Measurements from ENCODE around the gene FRMD8. TPM values are rescaled to one million over a fixed set of nuclear protein-coding genes. Genes with fewer than 3 reads are reported as not detected.

Gene FRMD8
- total and polyA plus RNA-seq, 2 of the 8 experiments (the other 6 are each of a cell fraction or from before 2014, with no cell fraction given), result 15.0 to 19.2 TPM

- no peaks in the 10 kb centered on the region for H3K27me3 ChIP-seq (replicated peaks in 1 of 4; ENCODE audit: control insufficient read depth in 3 of 4, extremely low read depth in 1 of 4, insufficient read depth in 3 of 4, low read length in 3 of 4)
- POLR2A ChIA-PET (ENCODE audit: partially characterized antibody), result interaction anchor here (1.2 to 5.4 kb wide), 6 partner anchors 9 to 102 kb away, joined by 3 to 23 read pairs (median 8); partner anchors contain the start of gene MALAT1
- CTCF ChIA-PET (ENCODE audit: partially characterized antibody), result interaction anchor here (0.7 to 7.8 kb wide), 5 partner anchors 13 to 108 kb away, joined by 3 to 69 read pairs (median 7); no protein-coding TSS in a partner anchor
- no peak for TF ChIP-seq ASH2L (IDR thresholded peaks at IDR 0.05; ENCODE audit: low read length)
- TF ChIP-seq ATF3 (IDR thresholded peaks at IDR 0.05; ENCODE audit: insufficient read depth, low read depth, low read length), result no peak
- TF ChIP-seq CTBP2 (IDR thresholded peaks at IDR 0.05; ENCODE audit: borderline replicate concordance, insufficient read depth, insufficient read length, low read length), result no peak
- TF ChIP-seq MAFK (IDR thresholded peaks at IDR 0.05; ENCODE audit: low read depth, low read length), result no peak
- no peak for TF ChIP-seq NANOG (IDR thresholded peaks at IDR 0.05; ENCODE audit: insufficient read depth, low read depth, low read length, poor library complexity, severe bottlenecking)
- no peak for TF ChIP-seq RFX5 (IDR thresholded peaks at IDR 0.05; ENCODE audit: borderline replicate concordance, low read depth, low read length)
- no peak for TF ChIP-seq RAD21 (IDR thresholded peaks at IDR 0.05 in 1 of 2, conservative IDR thresholded peaks at IDR 0.05 in 1 of 2; ENCODE audit: low read depth in 2 of 2, low read length in 2 of 2)
- TF ChIP-seq SP4 (IDR thresholded peaks at IDR 0.05; ENCODE audit: low read length), result no peak
- no peak for TF ChIP-seq RXRA (IDR thresholded peaks at IDR 0.05; ENCODE audit: insufficient read depth, low read depth, low read length)
- TF ChIP-seq SIX5 (IDR thresholded peaks at IDR 0.05; ENCODE audit: low read depth, low read length), result no peak
- TF ChIP-seq GTF2F1 (IDR thresholded peaks at IDR 0.05; ENCODE audit: borderline replicate concordance, low read depth, low read length), result no peak
- no peak for TF ChIP-seq HDAC2 (IDR thresholded peaks at IDR 0.05; ENCODE audit: borderline replicate concordance in 1 of 2, low read depth in 2 of 2, low read length in 2 of 2)
- TF ChIP-seq PHF8 (conservative IDR thresholded peaks at IDR 0.05; ENCODE audit: low read depth, low read length), result no peak
These were observed 16.4 kb downstream of the FRMD8 start for GRCh38 chr11:65402790-65403189.

More at GRCh38 chr11:65402790-65403189, 16.4 kb downstream of the FRMD8 start:
- H3K79me1 ChIP-seq (ENCODE audit: low read depth, low read length), result no peaks in the 10 kb centered on the region
- H2AK5ac ChIP-seq (ENCODE audit: low read depth, low read length), result no peak overlapping the region
- H3K23me2 ChIP-seq (ENCODE audit: low read depth, low read length), result no peaks in the 10 kb centered on the region
- no peak overlapping the region for H4K8ac ChIP-seq (ENCODE audit: extremely low read depth, insufficient read depth, low read length)
- H4K91ac ChIP-seq (replicated peaks; ENCODE audit: insufficient read length, low read length), result no peak overlapping the region
- FAIRE-seq (no peak), DNase-seq (ENCODE audit: low read depth in 1 of 2, low spot score in 2 of 2) (no peak)
- H3K79me2 ChIP-seq (ENCODE audit: control insufficient read depth in 1 of 2, insufficient read depth in 2 of 2, low read length in 2 of 2), result no peaks in the 10 kb centered on the region
- peaks cover 0 to 5% of the 10 kb centered on the region in 2 experiments for H4K20me1 ChIP-seq (replicated peaks in 1 of 2; ENCODE audit: control insufficient read depth in 1 of 2, insufficient read depth in 2 of 2, low read length in 2 of 2)
- H3K9me3 ChIP-seq (ENCODE audit: insufficient read depth in 2 of 2, low read depth in 1 of 2, low read length in 1 of 2), result no peaks in the 10 kb centered on the region
- H2BK12ac ChIP-seq (ENCODE audit: low read depth, low read length), result no peak overlapping the region
- H3K14ac ChIP-seq (ENCODE audit: insufficient read length), result no peak overlapping the region
- peaks cover 0 to 3% (median 0%) of the 10 kb centered on the region in 4 experiments; a peak in 4 of 8 replicates for H3K36me3 ChIP-seq (ENCODE audit: control insufficient read depth in 2 of 4, insufficient read depth in 4 of 4, low read length in 3 of 4)
- H3K4me3 ChIP-seq (ENCODE audit: extremely low read depth in 1 of 4, insufficient read depth in 2 of 4, low read depth in 3 of 4, low read length in 4 of 4), result no peak overlapping the region
- no peak overlapping the region for H3K9ac ChIP-seq (replicated peaks in 1 of 4; ENCODE audit: extremely low read depth in 1 of 4, low read depth in 3 of 4, low read length in 3 of 4)
- WGBS, 2 experiments (ENCODE audit: extremely low coverage in 1 of 2, insufficient coverage in 1 of 2, insufficient read length in 1 of 2, insufficient replicate concordance in 2 of 2, low coverage in 1 of 2, low lambda C conversion rate in 2 of 2, missing lambda C conversion rate in 1 of 2), result 92% methylated on average over 2 of the region's 2 CpGs; no CpG with 5 or more reads in 1 of the 2 experiments
- no peak overlapping the region for H3K4ac ChIP-seq (replicated peaks; ENCODE audit: insufficient read length, low read depth, low read length)
- H2AFZ ChIP-seq (ENCODE audit: low read length), result no peak overlapping the region
- no peak overlapping the region for H4K5ac ChIP-seq (ENCODE audit: insufficient read length, low read depth, low read length)
- no peaks in the 10 kb centered on the region; a peak in 1 of 7 replicates for H3K4me1 ChIP-seq (replicated peaks in 1 of 4; ENCODE audit: control insufficient read depth in 3 of 4, insufficient read depth in 4 of 4, low read length in 3 of 4)
- H3K56ac ChIP-seq (replicated peaks; ENCODE audit: insufficient read length, low read depth, low read length), result no peak overlapping the region
- H3K4me2 ChIP-seq (ENCODE audit: insufficient read depth in 1 of 2, low read depth in 2 of 2, low read length in 2 of 2), result no peak overlapping the region
- no peak overlapping the region for H2BK5ac ChIP-seq (ENCODE audit: low read depth, low read length)
- no peak overlapping the region for H3K23ac ChIP-seq (ENCODE audit: insufficient read length)
- H2BK20ac ChIP-seq (ENCODE audit: low read length), result no peak overlapping the region
- no peak overlapping the region for H2BK15ac ChIP-seq (ENCODE audit: low read length)
- no peak overlapping the region for H2BK120ac ChIP-seq (replicated peaks; ENCODE audit: low read depth, low read length)
- H3K27ac ChIP-seq (ENCODE audit: low read depth, low read length), result no peak overlapping the region
- H3K18ac ChIP-seq (ENCODE audit: extremely low read depth, low read length), result no peak overlapping the region

All from H1 (cell line).